ENCODE results near the gene FAM25C. TPM values are rescaled to one million over a fixed set of nuclear protein-coding genes. Genes with fewer than 3 reads are reported as not detected.
"Not testable (repeated sequence)": the region's sequence is repeated elsewhere in the genome, so short reads cannot be mapped to it uniquely, and the experiment has no call there.

The FAM25C gene
- total RNA-seq, 1 experiment from 2014 or later, result not detected

DNA sequence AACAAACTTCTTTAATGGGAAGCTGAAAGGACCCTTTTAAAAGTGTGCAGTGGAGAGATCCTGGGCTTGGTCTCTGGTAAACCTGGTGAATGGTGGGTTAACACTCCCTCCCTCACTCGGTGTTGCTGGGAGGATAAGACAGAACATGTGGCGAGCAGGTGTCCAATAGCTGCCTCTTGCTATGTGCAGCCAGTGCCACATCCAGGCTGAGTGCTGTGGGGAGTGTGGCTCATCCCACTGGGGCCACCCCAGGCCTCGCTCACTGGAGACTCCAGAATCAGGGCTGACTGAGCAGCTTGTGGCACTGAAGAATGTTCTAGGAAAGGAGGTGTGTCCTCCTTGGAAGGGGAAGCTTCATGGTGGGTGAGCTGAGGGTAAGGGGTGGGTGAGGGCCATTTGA lies 29.5 kb downstream of the FAM25C start:
- H3K9me3 ChIP-seq (replicated peaks); H3K27ac ChIP-seq; H3K27me3 ChIP-seq; H3K4me3 ChIP-seq; H3K4me1 ChIP-seq; H3K36me3 ChIP-seq; DNase-seq: not testable (repeated sequence)

DNA sequence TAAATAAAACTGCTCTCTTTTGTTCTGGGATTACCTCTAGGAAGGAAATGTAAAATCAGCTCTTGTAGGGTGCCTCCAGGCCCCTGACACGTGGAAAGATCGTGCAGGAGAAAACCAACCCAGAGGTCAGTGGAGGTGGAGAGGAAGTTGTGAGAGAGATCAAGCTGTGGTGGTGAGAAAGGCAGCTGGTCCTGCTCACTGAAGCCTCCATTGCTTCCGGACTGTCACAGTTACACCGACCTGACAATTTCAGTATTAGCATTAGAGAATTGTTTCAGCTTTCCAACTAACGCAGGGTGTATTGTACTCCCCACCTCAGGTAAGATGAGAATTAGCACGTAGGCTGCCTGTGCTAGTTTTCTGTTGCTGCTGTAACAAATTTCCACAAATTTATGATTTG lies 30.6 kb downstream of the FAM25C start:
- not testable (repeated sequence) for H3K27ac ChIP-seq; H3K9me3 ChIP-seq (replicated peaks); H3K36me3 ChIP-seq; H3K4me3 ChIP-seq; H3K4me1 ChIP-seq; H3K27me3 ChIP-seq; DNase-seq

GRCh38 chr10:47964280-47965063 lies 35.1 kb downstream of the FAM25C start:
- H3K36me3 ChIP-seq; H3K9me3 ChIP-seq (replicated peaks); H3K4me3 ChIP-seq; H3K27ac ChIP-seq; H3K4me1 ChIP-seq; H3K27me3 ChIP-seq; DNase-seq: not testable (repeated sequence)

DNA sequence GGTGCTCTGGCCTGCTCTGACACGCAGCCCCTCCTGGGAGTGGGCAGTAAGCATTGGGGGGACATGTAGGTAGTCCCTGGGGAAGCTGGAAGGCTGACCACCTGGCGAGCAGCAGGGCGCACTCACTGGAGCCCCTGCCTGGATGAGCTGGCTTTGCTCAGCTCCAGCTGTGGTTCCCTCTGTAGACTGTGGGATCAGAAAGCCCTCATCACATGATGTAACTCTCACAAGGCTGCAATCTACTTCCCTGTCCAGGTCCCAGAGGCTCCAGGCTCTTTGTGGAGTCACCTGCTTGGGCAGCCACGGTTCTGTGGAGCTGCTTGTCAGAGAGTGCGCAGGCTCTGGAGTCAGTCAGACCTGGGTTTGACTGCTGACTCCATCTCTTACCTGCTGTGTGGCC lies 36.8 kb downstream of the FAM25C start:
- not testable (repeated sequence) for DNase-seq

GRCh38 chr10:47960699-47961098 lies 38.9 kb downstream of the FAM25C start:
- not testable (repeated sequence) for H3K27me3 ChIP-seq; H3K9me3 ChIP-seq (replicated peaks); H3K4me1 ChIP-seq; DNase-seq; H3K27ac ChIP-seq; H3K4me3 ChIP-seq; H3K36me3 ChIP-seq

More for the DNA sequence above, 36.8 kb downstream of the FAM25C start:
- not testable (repeated sequence) for H3K27me3 ChIP-seq; H3K4me1 ChIP-seq; H3K9me3 ChIP-seq (replicated peaks); H3K36me3 ChIP-seq; H3K4me3 ChIP-seq; H3K27ac ChIP-seq

- not testable (repeated sequence) for H3K4me1 ChIP-seq; H3K27me3 ChIP-seq; H3K36me3 ChIP-seq; H3K27ac ChIP-seq; H3K9me3 ChIP-seq (replicated peaks); H3K4me3 ChIP-seq; DNase-seq
Measured at GRCh38 chr10:47959677-47960076, 39.9 kb downstream of the FAM25C start.

DNA sequence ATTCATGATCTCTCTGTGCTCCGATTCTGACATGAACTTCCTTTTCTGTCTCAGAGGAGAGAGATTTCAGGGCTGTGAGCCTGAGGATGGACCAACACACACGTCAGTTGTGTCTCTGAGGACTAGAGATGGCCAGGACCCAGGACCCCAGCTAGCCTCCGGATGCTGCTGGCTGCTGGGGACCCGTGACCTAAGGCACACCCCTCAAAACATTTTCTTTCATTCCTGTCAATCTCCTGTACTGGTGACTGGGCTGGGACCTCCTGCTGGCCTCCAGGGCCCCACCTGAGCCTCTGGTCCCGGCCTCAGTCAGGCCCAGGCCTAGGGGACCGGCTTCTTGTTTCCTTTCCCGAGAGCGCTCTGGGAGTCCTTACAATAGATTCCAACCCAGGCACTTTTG lies 42.4 kb downstream of the FAM25C start:
- not testable (repeated sequence) for H3K9me3 ChIP-seq (replicated peaks); H3K27me3 ChIP-seq; DNase-seq; H3K4me1 ChIP-seq; H3K36me3 ChIP-seq; H3K4me3 ChIP-seq; H3K27ac ChIP-seq

DNA sequence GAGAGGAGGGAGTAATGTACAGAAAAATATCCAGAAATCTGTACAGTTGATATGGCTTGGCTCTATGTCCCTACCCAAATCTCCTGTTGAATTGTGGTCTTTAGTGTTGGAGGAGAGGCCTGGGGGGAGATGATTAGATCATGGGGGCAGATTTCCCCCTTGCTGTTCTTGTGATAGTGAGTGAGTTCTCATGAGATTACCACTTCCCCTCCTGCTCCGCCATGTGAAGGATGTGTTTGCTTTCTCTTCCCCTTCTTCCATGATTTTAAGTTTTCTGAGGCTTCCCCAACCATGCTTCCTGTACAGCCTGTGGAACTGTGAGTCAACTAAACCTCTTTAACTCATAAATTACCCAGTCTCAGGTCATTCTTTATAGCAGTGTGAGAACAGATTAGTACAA lies 52.2 kb downstream of the FAM25C start:
- DNase-seq; H3K36me3 ChIP-seq; H3K4me3 ChIP-seq; H3K9me3 ChIP-seq (replicated peaks); H3K27ac ChIP-seq; H3K27me3 ChIP-seq; H3K4me1 ChIP-seq: not testable (repeated sequence)

Other genes starting within 250 kb of the FAM25C start
- gene SYT15B, start 236.2 kb downstream of the FAM25C start, total RNA-seq (2014; rRNA removed; shearing (Covaris generic)), result 0.06 TPM in 1 of 2 replicates, not detected in the other
- not detected in 2 replicates for gene NPY4R2, start 81.1 kb downstream of the FAM25C start, total RNA-seq (2014; rRNA removed; shearing (Covaris generic))